Uterus (tissue), 2 donors: ENCODE results near the gene ZCCHC10.

ENCODE experiments used
- POLR2A ChIP-seq, 2 donors: fragments of 450-650 bp; IDR thresholded peaks; one replicate each; pipeline ENCODE4 v1.6.1; 2016; ENCODE audit warnings: antibody characterized with exemption in 2 of 2, mild to moderate bottlenecking in 1 of 2, moderate library complexity in 1 of 2
- TF ChIP-seq, protein P1 (sequence below), 4 experiments: fragments of 200-600 bp in 2 of 4; fragments of 450-650 bp in 2 of 4; sonication (generic) in 2 of 4; IDR thresholded peaks; one replicate each; pipeline ENCODE4 v1.5.1; 2016 to 2019; ENCODE audit warnings: antibody characterized with exemption in 4 of 4, mild to moderate bottlenecking in 2 of 4, moderate library complexity in 1 of 4

DNA sequence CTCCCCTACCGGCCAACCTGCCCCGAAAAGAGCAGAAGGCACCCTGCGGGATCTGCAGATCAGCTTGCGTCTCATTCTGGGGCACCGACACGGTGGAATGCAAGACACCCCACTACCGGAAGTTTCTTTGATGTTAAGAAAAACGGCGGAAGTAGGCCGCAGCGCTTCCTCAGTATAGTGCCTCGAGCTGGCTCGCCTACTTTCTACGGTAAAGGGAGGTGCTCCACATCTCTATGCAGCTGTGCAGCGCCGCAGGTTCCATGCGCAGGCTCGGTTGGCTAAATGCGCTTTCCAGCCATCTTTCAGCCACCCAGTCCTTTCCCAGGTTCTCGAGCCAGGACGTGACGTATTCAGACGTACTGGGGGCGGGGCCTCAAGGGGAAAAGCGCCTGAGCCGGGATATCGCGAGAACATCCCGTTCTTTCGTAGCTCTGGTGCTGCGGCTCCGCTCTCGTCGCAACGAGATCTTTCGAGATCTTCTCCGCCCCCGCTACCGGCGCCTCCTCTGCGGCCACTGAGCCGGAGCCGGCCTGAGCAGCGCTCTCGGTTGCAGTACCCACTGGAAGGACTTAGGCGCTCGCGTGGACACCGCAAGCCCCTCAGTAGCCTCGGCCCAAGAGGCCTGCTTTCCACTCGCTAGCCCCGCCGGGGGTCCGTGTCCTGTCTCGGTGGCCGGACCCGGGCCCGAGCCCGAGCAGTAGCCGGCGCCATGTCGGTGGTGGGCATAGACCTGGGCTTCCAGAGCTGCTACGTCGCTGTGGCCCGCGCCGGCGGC is 25.4 kb upstream of the ZCCHC10 start, which contains the start of gene HSPA4:
- TF ChIP-seq, protein P1, sequence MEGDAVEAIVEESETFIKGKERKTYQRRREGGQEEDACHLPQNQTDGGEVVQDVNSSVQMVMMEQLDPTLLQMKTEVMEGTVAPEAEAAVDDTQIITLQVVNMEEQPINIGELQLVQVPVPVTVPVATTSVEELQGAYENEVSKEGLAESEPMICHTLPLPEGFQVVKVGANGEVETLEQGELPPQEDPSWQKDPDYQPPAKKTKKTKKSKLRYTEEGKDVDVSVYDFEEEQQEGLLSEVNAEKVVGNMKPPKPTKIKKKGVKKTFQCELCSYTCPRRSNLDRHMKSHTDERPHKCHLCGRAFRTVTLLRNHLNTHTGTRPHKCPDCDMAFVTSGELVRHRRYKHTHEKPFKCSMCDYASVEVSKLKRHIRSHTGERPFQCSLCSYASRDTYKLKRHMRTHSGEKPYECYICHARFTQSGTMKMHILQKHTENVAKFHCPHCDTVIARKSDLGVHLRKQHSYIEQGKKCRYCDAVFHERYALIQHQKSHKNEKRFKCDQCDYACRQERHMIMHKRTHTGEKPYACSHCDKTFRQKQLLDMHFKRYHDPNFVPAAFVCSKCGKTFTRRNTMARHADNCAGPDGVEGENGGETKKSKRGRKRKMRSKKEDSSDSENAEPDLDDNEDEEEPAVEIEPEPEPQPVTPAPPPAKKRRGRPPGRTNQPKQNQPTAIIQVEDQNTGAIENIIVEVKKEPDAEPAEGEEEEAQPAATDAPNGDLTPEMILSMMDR (IDR thresholded peaks at IDR 0.05): peak in 1 of 4 experiments; percentile 12
- peak; percentile 93 for TF ChIP-seq POLR2A (IDR thresholded peaks at IDR 0.05)
